ENCODE data around the gene KLKB1.
"Not testable (repeated sequence)": the region's sequence is repeated elsewhere in the genome, so short reads cannot be mapped to it uniquely, and the experiment has no call there.

KLKB1 gene

DNA sequence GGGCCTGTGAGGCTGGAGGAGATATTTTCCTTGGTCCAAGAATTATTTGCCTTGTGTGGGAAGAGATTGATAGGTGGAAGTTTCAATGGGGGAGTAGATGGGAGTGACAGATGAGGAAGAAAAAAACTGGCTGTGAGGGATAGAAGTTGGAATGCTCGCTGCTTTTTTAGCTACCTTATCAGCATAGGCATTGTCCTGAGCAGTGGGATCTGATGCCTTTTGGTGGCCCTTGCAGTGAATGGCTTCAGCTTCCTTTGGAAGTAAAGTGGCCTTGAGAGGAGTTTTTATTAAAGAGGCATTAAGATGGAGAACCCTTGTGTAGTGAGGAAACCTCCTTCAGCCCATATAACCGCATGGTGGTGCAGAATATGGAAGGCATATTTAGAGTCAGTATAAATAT lies 16.0 kb downstream of the KLKB1 start:
- no peak overlapping the region for H3K4me3 ChIP-seq (ENCODE audit: severe bottlenecking)
- H3K27ac ChIP-seq (ENCODE audit: poor library complexity, severe bottlenecking) = no peak overlapping the region

DNA sequence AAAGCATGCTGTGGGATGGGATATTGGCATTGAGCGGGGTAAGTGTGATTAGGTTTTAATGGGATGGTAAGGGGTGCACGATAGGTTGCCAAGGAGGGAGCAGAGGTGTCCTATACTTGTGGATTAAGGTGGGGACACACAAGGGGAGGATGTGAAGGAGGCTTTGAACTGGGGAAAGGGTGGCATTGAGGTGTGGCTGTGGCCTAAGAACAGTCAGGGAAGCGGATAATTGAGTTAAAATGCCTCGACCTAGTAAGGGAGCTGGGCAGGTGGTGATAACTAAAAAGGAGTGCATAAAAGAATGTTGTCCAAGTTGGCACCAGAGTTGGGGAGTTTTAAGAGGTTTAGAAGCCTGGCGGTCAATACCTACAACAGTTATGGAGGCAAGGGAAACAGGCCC lies 17.5 kb downstream of the KLKB1 start:
- no peak overlapping the region for H3K27ac ChIP-seq (ENCODE audit: poor library complexity, severe bottlenecking)
- TF ChIP-seq, protein P1, sequence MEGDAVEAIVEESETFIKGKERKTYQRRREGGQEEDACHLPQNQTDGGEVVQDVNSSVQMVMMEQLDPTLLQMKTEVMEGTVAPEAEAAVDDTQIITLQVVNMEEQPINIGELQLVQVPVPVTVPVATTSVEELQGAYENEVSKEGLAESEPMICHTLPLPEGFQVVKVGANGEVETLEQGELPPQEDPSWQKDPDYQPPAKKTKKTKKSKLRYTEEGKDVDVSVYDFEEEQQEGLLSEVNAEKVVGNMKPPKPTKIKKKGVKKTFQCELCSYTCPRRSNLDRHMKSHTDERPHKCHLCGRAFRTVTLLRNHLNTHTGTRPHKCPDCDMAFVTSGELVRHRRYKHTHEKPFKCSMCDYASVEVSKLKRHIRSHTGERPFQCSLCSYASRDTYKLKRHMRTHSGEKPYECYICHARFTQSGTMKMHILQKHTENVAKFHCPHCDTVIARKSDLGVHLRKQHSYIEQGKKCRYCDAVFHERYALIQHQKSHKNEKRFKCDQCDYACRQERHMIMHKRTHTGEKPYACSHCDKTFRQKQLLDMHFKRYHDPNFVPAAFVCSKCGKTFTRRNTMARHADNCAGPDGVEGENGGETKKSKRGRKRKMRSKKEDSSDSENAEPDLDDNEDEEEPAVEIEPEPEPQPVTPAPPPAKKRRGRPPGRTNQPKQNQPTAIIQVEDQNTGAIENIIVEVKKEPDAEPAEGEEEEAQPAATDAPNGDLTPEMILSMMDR (IDR thresholded peaks at IDR 0.05; ENCODE audit: poor library complexity, severe bottlenecking) = no peak
- no peaks in the 10 kb centered on the region for H3K9me3 ChIP-seq (ENCODE audit: severe bottlenecking)
- no peaks in the 10 kb centered on the region for H3K27me3 ChIP-seq (ENCODE audit: insufficient read depth, poor library complexity, severe bottlenecking)
- H3K4me1 ChIP-seq (ENCODE audit: insufficient read depth, poor library complexity, severe bottlenecking) = no peaks in the 10 kb centered on the region
- ATAC-seq (ENCODE audit: low read depth) (no peak), DNase-seq (ENCODE audit: low spot score) (no peak)
- H3K4me3 ChIP-seq (ENCODE audit: severe bottlenecking) = no peak overlapping the region
- no peaks in the 10 kb centered on the region for H3K36me3 ChIP-seq (ENCODE audit: low read depth)

More for the DNA sequence above, 16.0 kb downstream of the KLKB1 start:
- TF ChIP-seq, protein P1 (IDR thresholded peaks at IDR 0.05; ENCODE audit: poor library complexity, severe bottlenecking) = no peak
- Histone ChIP-seq H3K36me3 (ENCODE audit: low read depth) (no peaks in the 10 kb centered on the region), H3K27me3 (ENCODE audit: insufficient read depth, poor library complexity, severe bottlenecking) (no peaks in the 10 kb centered on the region), H3K4me1 (ENCODE audit: insufficient read depth, poor library complexity, severe bottlenecking) (no peaks in the 10 kb centered on the region), H3K9me3 (ENCODE audit: severe bottlenecking) (no peaks in the 10 kb centered on the region)
- DNase-seq (ENCODE audit: low spot score) = no peak
- ATAC-seq (ENCODE audit: low read depth) = no peak

DNA sequence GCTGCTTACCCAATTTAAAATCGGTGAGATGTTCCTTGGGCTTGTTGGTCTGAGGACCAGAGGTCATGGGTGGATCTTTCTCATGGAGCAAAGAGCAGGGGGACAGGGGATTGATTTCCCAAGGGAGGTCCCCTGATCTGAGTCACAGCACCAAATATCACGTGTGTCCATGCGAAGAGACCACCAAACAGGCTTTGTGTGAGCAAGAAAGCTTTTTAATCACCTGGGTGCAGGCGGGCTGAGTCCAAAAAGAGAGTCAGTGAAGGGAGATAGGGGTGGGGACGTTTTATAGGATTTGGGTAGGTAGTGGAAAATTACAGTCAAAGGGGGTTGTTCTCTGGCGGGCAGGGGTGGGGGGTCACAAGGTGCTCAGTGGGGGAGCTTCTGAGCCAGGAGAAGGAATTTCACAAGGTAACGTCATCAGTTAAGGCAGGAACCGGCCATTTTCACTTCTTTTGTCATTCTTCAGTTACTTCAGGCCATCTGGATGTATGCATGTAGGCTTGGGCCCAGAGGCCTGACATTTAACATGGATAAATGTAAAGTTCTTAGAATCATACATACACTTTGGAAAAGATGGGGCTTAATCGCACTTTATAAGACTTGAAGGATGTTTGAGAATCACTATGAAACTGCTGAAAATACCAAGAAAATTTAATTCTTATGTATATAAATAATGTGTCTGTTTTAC lies 19.9 kb downstream of the KLKB1 start:
- not testable (repeated sequence) for H3K27me3 ChIP-seq (ENCODE audit: insufficient read depth, poor library complexity, severe bottlenecking); H3K4me1 ChIP-seq (ENCODE audit: insufficient read depth, poor library complexity, severe bottlenecking); H3K36me3 ChIP-seq (ENCODE audit: low read depth); H3K27ac ChIP-seq (ENCODE audit: poor library complexity, severe bottlenecking); ATAC-seq (ENCODE audit: low read depth); H3K9me3 ChIP-seq (ENCODE audit: severe bottlenecking); DNase-seq (ENCODE audit: low spot score); H3K4me3 ChIP-seq (ENCODE audit: severe bottlenecking)

DNA sequence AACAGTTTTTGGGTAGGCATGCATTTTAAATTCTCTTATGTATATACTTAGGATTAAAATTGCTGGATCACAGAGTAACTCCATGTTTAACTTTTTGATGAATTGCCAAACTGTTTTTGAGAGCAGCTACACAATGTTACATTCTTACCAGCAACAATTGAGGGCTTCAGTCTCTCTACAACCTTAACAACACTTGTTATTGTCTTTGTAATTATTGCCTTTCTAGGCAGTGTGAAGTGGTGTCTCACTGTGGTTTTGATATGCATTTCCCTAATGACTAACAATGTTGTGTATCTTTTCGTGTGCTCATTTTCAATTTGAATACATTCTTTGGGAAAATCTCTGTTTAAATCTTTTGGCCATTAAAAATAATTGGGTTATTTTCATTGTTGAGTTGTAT lies 21.3 kb downstream of the KLKB1 start:
- TF ChIP-seq, protein P1 (IDR thresholded peaks at IDR 0.05; ENCODE audit: poor library complexity, severe bottlenecking) = no peak

DNA sequence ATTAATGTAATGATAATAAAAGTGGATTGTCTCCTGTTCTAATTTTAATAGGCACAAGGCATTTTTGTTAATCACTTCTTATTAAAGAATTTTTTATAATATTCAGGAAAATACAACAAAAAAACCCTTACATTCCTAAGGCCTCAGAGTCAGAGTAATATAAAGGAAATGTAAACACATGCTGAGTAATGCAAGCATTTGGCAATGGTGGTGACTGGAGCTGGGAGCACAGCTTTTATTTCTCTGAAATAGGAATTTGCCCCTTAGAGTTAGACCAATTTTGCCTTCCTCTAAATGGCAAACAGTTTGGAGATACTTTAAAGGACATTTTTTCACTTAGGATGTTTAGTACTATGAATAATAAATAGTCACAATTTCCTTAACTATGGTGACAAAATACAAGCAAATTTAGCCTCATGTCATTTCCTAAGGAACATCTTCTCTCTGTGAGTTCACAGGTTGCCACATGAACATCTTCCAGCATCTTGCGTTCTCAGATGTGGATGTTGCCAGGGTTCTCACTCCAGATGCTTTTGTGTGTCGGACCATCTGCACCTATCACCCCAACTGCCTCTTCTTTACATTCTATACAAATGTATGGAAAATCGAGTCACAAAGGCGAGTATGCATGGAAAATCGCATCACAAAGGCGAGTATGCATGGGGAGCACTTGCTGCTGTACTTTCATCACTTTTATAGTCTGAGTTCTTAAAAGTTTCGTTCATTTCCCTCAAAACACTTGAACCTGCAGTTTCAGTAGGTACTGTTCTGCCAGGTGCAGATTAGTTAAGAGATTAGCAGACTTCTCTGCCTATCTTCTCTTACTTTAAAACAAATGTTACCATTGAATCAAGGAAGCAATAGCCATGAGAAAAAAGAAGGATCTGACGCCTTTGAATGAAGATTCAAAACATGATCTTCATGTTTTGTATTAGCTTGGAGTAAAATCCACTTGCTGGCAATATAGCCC lies 22.8 kb downstream of the KLKB1 start:
- Histone ChIP-seq H3K27me3 (ENCODE audit: insufficient read depth, poor library complexity, severe bottlenecking) (no peaks in the 10 kb centered on the region), H3K27ac (ENCODE audit: poor library complexity, severe bottlenecking) (no peak overlapping the region), H3K4me3 (ENCODE audit: severe bottlenecking) (no peak overlapping the region), H3K9me3 (ENCODE audit: severe bottlenecking) (no peaks in the 10 kb centered on the region), H3K36me3 (ENCODE audit: low read depth) (no peaks in the 10 kb centered on the region), H3K4me1 (ENCODE audit: insufficient read depth, poor library complexity, severe bottlenecking) (no peaks in the 10 kb centered on the region)
- ATAC-seq (ENCODE audit: low read depth) (peak; percentile 86), DNase-seq (ENCODE audit: low spot score) (no peak)
- TF ChIP-seq, protein P1 (IDR thresholded peaks at IDR 0.05; ENCODE audit: poor library complexity, severe bottlenecking) = no peak

More for the DNA sequence above, 21.3 kb downstream of the KLKB1 start:
- H3K27ac ChIP-seq (ENCODE audit: poor library complexity, severe bottlenecking) = no peak overlapping the region
- H3K36me3 ChIP-seq (ENCODE audit: low read depth) = no peaks in the 10 kb centered on the region
- no peaks in the 10 kb centered on the region for H3K9me3 ChIP-seq (ENCODE audit: severe bottlenecking)
- H3K4me3 ChIP-seq (ENCODE audit: severe bottlenecking) = no peak overlapping the region
- ATAC-seq (ENCODE audit: low read depth) (no peak), DNase-seq (ENCODE audit: low spot score) (no peak)
- no peaks in the 10 kb centered on the region for H3K4me1 ChIP-seq (ENCODE audit: insufficient read depth, poor library complexity, severe bottlenecking)
- H3K27me3 ChIP-seq (ENCODE audit: insufficient read depth, poor library complexity, severe bottlenecking) = no peaks in the 10 kb centered on the region
